HG03460 (cell line): ENCODE data around the gene TK2.
"Not testable (repeated sequence)": the region's sequence is repeated elsewhere in the genome, so short reads cannot be mapped to it uniquely, and the experiment has no call there.

Experiments used
- ATAC-seq: cut with Tn5 transposase; IDR thresholded peaks from one replicate; pipeline ENCODE4 v1.9.1; 2021; ENCODE audit not compliant: unreplicated experiment

Gene TK2

DNA sequence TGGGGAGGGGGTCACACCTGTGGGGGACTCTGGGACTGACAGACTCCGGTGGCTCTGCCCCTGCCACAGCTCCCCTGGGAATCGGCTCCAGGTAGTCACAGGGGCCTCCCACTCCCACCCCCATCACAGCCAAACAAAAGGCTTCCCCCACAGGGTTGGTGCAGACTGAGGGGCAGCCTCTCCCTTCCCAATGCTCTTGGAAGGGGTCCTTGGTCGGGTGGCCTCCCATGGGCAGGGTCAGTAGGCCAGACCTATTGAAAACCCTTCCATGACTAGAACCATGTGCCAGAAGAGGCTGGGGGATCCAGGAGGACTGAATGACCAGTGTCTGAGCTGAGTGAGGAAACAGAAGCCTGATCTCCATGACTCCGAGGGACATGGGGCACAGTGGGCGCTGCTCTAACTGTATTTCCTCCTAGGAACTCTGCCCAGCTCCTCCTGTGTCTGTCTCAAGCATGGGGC is 28.6 kb downstream of the TK2 start:
- ATAC-seq = no peak

DNA sequence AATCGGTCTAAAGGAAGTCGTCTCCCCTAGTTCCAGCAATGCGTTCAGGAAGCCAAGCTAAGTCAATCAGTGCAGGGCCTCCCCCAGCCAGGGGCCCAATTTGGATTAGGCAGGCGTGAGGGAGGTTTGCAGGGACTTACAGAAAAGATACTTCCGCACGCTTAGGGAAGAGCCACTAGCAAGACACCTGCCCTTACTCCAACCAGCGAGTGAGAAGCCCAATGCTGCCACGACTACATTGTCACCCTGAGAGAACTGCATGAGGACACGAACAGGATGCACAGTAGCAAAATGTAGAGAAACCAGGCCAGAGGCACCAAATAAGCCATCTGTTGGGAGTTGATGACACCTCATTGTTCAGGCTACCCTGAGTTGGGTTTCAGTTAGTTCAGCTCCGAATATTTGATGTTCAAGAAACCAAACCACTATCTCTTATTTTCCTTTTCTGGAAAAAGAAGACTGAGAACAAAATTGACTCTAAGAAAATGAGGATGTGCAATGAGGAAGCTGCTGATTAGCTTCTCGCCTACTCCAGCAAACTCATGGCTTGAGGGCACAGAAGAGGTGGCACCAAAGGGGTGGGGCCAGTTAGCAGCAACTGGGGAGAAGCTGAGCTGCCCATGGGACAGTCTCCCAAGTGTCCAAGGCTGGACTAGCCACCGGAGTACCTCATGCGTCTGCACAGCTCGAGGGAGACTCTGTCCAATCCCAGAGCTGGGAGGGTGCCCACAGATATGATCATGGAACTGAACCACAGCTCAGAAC is 29.3 kb downstream of the TK2 start:
- ATAC-seq = no peak

DNA sequence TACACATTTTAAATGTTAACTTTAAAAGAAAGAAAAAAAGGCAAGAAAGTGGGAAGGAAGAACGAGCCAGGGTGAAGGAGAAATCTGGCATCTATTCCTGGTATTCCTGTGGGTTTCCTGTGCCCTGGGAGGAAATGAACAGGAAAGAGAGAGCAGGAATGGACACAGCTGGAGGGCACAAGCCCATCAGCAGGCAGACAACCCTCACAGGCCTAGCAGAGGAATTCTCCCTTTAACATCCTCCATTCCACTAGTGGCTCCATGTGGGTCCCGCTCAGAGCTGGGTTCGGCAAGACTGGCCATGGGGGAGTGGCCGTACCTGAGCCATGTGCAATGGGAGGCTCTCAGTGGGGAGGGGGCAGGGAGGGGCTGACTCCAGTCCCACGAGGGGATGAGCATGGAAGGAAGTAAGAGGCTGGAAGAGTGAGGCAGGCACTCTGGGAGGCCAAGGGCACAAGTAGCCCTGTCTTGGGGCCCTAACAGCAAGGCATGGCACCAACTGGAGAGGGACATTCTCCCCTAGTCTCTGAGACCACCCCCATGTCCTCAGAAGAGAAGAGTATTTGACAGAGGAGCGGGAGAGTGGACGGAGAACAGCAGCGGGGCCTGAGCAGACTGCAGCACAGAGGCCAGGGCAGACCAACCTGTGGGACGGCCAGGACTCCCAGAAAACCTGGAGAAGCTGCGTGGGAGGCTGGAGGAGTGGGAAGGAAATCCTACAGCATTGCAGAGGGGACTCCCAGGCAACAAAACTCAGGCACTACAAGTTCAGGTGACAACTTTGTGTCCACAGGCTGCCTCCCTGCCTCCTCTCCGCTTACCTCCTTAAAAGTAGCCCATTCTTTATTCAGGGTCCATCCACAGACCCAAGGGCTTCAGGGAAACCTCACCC is 30.2 kb downstream of the TK2 start:
- ATAC-seq = no peak

DNA sequence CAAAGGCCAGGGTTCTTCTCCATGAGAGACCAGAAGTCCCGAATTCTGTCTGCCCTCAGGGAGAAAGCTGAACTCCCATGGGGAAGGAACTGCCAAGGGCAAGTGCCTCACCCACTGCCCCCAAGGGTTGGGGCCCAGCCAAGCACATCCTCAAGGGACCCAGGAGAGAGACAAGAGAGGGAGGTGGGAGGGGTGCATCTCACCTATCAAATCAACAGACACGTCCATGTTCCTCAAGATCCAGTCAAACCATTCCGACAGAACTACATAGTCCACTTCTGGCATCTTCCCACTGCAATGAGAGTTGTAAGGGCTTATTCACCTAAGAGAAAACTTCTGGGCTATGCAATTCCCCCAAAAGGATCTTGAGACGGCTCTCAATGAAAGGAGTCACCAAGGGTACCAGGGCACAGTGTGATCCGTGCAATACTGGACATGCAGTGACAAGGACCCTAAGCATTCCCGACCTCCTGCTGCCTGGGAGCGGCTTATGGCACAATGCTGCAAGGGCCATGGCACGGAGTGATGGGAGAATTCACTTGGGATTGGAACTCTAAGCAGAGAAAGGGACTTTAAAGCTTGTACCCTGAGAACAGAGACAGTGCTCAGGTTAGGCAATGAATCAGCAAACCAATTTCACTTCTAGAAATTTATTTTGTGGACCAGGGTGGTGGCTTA is 32.2 kb downstream of the TK2 start:
- ATAC-seq = no peak

DNA sequence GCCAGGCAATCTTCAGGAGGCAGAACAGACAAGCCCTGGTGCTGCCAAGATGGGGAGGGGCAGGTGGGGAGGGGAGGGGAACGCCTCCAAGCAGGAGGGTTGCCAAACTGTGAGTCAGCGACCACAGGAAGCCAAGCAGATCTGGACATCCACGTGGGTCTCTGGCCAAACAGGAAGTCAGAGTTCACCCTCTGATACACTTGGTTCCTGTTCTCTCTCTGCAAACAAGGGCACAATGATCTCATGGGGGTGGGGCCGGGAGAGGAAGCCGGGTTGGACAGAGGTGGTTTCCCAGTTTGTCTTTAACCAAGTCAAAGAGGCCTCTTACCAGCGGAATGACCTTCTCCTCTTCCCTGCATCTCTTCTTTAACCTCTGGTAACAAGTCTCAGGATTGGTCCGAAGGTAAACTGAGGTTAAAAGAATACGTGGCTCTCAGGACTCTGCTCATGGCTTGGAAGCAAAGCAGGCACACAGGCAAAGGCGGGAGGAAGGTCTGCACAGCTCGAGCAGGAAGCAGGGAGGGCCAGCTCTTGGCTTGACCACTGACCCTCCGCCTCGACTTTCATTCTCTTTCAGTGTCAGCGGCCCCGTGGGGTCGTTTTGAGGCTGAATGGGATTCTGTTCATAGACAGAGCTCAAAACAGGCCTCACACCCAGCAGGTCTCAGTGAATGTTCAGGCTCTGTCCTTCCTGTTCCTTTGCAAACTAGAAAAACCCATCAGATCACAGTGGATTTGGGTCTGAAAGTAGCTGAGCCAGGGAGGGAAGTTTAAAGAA is 32.9 kb downstream of the TK2 start:
- peak; percentile 95 for ATAC-seq

DNA sequence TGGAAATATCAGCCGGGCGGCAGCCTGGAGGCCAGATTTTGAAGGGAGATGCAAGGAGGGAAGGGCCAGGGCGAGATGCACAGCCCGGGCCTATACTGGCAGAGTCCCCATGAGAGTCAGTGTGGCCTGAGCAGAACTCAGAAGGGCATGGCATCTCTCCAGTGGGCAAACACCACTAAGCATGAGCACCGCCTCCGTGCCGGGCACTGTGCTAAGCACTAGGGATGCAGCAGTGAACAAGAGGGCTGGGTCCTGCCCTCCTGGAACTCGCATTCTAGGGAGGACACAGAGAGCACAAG is 33.5 kb downstream of the TK2 start:
- ATAC-seq = no peak

DNA sequence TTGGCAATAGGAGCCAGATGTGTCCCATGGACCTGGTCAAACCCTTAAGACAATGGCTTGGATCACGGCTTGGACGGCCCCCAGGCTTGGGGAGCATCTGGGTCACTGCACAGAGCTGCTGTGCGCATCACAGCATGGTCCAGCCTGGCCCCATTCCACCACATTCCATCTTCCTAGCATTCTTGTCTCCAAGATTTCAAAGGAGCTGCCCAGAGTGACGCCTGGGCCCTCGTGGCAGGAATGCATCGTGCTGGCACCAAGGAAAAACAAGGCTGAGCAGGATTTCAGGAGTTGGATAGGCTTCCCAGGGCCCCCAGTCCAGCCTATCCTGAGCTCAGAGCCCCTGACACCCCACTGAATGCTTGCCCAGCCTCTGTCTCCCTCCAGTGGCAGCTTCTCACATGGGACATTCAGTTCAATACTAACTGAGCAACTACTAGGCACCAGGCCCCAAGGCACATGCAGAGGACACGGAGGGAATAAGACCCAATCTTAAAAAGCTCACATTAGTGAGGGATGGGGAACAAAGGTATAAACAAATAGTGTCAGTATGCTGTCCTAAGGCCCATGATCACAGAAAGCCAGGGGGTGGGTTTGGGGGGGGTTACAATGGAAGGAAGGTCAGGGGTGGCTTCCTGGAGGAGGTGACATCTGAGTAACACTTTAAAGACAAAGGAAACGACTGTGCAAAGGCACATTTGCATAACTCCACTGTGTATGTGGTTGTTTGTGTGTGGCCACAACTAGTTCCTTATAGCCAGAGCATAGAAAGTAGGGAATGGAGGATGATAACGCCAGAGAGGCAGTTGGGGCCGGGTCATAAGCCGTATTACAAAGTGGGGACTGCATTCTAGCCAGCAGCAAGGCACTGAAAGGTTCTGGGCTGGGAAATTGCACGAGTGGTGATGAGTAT is 34.1 kb downstream of the TK2 start:
- ATAC-seq = peak; percentile 8

DNA sequence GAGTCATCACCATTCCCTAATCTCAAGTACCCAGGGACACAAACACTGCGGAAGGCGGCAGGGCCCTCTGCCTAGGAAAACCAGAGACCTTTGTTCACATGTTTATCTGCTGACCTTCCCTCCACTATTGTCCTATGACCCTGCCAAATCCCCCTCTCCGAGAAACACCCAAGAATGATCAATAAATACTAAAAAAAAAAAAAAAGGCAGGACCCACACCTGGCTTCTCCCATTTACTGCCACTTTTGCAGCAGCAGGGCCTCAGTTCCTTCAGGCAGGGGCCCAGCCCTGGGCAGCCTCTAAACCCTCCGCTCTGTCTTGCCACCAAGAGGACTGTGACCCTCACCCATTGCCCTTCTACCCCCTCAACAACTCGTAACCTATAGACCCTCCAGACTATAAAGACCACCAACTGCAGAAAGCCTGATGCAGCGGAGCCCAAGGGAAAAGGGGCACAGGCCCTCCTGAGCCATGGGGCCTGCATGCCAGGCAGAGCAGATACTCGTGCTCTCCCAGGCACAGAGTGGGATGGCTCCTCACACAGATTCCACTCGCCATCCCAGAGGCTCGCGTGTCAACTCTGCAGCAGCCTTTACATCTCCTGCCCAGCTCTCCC is 34.8 kb downstream of the TK2 start:
- ATAC-seq = not testable (repeated sequence)

DNA sequence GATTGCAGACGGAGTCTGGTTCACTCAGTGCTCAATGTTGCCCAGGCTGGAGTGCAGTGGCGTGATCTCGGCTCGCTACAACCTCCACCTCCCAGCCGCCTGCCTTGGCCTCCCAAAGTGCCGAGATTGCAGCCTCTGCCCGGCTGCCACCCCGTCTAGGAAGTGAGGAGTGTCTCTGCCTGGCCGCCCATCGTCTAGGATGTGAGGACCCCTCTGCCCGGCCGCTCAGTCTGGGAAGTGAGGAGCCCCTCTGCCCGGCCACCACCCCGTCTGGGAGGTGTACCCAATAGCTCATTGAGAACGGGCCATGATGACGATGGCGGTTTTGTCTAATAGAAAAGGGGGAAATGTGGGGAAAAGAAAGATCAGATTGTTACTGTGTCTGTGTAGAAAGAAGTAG is 35.5 kb downstream of the TK2 start:
- ATAC-seq = not testable (repeated sequence)

DNA sequence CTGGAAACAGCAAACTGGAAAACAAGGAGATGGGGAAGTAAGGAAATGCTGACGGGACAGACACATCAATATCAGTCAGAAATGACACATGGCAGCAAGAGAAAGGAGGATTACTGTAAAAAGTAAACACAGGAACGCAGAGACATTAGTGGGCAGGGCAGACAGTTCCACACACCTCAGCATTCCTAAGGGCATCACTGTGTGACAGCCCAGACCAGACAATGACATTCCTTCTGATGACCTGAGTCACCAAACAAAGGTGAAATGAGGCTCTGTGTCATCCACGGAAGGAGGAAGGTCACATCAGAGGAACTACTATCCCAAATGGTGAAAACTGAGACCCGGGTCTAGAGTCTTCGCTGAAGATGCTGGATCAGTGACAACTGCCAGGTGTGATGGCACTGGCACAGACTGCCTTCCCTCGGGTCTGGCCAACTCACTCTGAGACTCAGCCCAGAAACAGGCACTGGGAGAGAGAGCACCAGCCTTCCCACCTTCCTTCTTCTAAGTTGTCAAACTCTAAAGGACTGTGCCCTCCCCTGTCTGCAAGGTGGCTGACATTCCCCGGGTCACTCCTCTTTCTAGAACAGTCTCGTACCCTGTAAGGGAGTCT is 36.7 kb downstream of the TK2 start:
- ATAC-seq = no peak

DNA sequence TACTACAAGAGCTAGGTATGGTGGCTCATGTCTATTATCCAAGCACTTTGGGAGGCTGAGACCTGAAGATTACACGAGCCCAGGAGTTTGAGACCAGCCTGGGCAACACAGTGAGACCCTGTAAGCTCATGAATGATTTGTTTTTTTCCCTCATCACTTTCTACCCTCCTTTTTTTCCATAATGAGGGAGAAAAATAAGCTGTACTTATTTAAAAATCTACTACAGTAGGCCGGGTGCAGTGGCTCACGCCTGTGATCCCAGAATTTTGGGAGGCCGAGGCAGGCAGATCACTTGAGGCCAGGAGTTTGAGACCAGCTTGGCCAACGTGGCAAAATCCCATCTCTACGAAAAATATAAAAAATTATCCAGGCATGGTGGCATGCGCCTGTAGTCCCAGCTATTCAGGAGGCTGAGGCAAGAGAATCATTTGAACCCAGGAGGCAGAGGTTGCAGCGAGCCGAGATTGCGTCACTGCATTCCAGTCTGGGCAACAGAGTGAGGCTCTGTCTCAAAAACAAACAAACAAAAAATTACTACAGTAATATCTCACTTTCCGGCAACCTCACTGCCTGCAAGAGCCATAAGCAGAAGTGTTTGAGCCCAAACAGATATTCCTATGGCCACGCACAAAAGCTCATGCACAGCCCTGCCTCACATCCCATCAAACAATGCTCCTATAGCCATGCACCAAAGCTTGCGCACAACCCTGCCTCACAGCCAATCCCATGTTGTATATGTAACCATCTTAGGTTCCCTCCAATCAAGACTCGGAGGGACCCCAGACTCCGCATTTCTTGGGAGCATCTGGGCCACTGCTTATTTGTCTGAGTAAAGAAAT is 37.4 kb downstream of the TK2 start:
- ATAC-seq = no peak

DNA sequence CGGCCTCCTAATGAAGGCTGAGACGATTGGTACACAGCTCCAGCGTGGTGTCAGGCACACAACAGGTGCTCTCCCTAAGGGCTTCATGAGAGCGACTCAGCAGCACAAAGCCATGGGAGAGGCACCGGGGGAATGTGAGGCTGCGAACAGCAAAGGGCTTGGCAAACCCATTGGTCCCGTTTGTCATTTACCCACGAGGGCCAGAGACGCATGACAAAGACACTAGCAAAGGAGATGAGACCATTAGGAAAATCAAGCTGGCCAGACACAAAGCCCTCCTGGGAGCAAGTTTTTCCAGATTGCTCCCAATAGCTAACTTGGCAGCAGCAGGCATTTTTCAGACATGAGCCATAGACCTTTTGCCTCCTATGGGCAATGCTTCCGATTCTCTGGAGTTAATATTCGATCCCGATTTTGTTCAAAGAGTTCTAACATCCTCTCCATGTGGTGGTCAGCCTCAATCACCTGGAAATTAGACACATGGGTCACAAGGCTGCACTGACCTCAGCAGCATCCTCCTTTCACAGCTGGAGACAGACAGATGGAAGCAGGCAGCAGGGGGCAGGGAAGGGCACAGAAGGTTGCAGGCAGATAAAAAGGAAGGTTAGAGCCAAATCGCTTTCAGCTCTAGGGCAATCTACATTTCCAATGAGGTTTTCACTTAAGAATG is 38.2 kb downstream of the TK2 start:
- ATAC-seq = no peak

DNA sequence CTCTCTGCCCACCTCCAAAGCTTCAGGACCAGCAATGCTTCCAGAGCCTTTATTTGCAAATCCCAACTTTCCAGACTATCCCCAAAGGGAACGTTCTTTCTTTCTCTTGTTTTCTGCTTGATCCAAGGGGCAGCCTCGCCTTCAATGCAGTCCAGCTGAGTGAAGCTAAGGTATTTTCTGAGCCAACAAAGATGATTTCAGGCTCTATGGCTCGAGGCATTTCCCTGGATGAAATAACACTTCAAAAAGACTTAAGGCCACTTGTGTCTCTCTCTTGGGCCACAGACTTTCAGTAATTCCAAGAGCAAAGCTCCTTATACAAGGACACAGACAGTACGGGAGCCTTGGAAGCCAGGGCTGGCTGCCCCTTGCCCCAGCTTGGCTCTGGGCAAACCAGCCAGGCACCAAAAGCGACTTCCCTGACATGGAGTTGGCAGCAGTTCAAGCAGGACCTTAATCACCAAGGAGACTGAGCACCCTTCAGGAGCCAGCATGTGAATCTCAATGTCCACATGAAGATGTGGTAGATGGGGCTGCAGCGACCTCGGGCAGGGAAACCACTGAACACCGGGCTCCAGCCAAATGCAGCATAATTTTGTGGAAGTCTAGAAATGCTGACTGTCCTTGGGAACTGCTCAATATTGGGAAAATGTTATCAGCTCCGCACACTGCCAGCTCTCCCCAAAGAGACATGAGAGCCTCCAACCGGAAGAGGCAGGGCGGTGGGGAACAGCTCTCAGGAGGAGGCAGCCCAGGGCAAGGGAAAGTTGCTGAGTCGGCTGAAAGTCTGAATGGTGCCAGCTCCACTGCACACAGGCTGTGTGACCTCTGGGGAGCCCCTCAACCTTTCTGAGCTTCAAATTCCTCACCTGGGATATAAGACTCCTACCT is 39.0 kb downstream of the TK2 start:
- no peak for ATAC-seq

DNA sequence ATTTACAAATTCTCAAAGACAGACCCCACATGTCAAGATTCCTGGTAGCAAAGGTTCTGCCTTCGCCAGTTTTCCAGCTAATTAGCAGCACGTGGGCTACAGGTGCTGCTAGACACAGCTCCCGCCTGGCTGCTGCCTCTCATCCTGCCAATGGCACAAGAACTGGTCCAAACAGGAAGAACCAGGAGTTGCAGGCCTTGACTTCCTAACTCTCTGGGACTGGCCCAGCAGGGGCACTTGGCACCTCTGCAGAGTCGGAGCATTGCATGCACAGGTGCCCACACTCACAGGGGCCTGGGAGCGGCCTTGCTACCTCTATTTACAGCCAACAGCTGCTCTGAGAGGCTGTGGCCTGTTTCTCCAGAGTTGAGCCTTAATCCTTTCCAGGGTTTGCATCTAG is 39.6 kb downstream of the TK2 start:
- no peak for ATAC-seq

DNA sequence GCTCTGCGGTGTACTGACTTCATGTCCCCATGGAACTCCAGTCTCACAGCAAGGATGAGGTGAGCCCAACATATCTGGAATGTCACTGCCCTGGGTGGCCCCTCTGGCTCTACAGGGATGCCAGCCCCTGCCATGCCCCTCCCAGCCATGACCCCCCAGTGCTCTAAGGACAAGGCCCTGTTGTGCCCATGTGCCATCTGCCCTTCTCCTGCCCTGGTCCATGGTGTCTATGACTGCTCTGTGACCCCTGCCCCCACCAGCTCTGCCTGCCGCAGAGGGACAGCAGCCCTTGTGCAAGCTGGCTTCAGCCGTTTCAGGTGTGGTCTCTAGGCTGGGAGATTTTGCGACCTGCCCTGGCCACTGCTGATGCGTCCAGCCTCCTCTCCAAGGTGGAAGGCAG is 40.3 kb downstream of the TK2 start:
- ATAC-seq = no peak

DNA sequence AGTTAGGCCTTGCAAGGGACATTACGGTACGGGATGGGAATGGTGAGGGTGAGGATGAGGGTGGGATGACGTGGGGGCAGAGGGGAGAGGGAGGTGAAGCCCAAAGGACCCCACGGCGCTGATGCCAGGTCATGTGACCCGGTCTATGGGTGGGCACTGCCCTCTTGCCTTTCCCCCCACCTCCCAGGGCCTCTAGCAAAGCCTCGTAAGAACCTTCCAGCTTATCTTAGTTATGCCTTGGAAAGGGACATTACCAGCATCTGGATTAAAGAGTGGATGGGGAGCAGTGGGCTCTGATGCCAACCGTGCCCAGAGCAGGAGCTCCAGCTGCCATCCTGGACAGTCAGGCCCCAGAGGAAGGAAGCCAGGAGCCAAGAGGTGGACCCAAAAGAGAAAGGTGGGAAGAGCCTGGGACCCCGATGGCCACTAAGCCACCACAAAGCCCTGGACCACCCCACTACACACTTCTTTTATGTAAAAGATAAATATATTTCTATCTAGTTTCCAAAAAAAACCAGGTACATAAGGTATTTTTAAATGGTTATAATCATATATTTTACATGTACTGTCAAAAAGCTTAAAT is 40.9 kb downstream of the TK2 start:
- no peak for ATAC-seq
